ENCODE results near the gene SCNN1A.
"Not testable (repeated sequence)": the region's sequence is repeated elsewhere in the genome, so short reads cannot be mapped to it uniquely, and the experiment has no call there.

The SCNN1A gene

DNA sequence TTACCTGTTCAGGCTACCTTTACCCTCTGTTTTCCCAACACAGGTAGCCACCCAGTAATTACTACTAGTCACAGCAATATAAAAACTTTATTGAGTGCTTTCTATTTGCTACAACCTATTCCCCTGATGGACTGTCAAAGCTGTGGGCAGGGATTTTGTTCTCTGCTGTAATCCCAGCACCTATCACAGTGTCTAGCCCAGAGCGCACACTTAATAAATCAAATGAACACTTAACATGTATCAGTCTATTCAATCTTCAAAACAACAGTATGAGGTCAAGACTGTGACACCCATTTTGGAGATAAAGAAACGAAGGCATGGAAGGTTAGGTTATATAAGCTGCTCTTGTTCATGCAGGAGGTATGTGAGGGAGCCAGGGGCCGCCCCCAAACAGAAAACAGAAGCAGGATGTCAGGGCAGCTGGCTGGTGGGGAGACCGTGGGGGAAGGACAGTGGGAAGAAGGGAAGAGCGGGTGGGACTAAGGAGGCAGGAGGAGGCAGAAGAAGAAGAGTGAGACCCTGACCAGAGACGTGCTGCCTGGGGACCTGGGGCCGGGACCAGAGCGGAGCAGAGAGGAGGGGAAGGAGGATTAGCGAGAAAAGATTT, 35.2 kb downstream of the SCNN1A start:
- Histone ChIP-seq H3K4me1 (ENCODE audit: insufficient read depth, low read length) (peaks cover 53% of the 10 kb centered on the region), H3K27me3 (ENCODE audit: insufficient read depth, low read length) (no peaks in the 10 kb centered on the region), H3K4me3 (ENCODE audit: low read length) (peak overlapping the region; percentile 91), H3K9ac (ENCODE audit: low read depth, low read length) (peak overlapping the region; percentile 92; the same call in 1 of the 2 replicates), H3K36me3 (ENCODE audit: insufficient read depth, low read depth, low read length) (no peaks in the 10 kb centered on the region), H3K9me3 (ENCODE audit: insufficient read depth, low read depth, low read length) (no peaks in the 10 kb centered on the region), H3K27ac (ENCODE audit: low read length) (no peak overlapping the region)

GRCh38 chr12:6338955-6339354, 36.4 kb downstream of the SCNN1A start:
- Histone ChIP-seq H3K4me3 (ENCODE audit: low read length) (peak overlapping the region; percentile 91; the same call in 1 of the 2 replicates), H3K4me1 (ENCODE audit: insufficient read depth, low read length) (peaks cover 58% of the 10 kb centered on the region), H3K27ac (ENCODE audit: low read length) (no peak overlapping the region), H3K9ac (ENCODE audit: low read depth, low read length) (no peak overlapping the region; the same call in 1 of the 2 replicates), H3K36me3 (ENCODE audit: insufficient read depth, low read depth, low read length) (peaks cover 10% of the 10 kb centered on the region; the same call in 1 of the 2 replicates), H3K9me3 (ENCODE audit: insufficient read depth, low read depth, low read length) (no peaks in the 10 kb centered on the region), H3K27me3 (ENCODE audit: insufficient read depth, low read length) (no peaks in the 10 kb centered on the region)

DNA sequence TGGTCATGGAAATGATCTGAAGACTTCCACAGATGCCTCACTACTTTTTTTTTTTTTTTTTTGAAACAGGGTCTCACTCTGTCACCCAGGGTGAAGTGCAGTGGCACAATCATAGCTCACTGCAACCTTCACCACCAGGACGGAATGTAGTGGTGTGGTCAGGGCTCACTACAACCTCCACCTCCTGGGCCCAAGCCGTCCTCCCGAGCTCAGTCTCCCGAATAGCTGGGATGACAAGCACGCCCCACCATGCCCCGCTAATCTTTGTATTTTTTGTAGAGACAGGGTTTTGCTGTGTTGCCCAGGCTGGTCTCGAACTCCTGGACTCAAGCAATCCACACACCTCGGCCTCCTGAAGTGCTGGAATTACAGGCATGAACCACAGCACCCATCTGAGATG, 36.8 kb downstream of the SCNN1A start:
- H3K9ac ChIP-seq (ENCODE audit: low read depth, low read length); H3K27ac ChIP-seq (ENCODE audit: low read length); H3K27me3 ChIP-seq (ENCODE audit: insufficient read depth, low read length); H3K9me3 ChIP-seq (ENCODE audit: insufficient read depth, low read depth, low read length): not testable (repeated sequence)
- Histone ChIP-seq H3K4me3 (ENCODE audit: low read length) (peak overlapping the region; percentile 61; the same call in 1 of the 2 replicates), H3K36me3 (ENCODE audit: insufficient read depth, low read depth, low read length) (peaks cover 14% of the 10 kb centered on the region), H3K4me1 (ENCODE audit: insufficient read depth, low read length) (peaks cover 54% of the 10 kb centered on the region)

GRCh38 chr12:6337958-6338433, 37.4 kb downstream of the SCNN1A start:
- H3K27ac ChIP-seq (ENCODE audit: low read length): no peak overlapping the region
- peaks cover 19% of the 10 kb centered on the region for H3K36me3 ChIP-seq (ENCODE audit: insufficient read depth, low read depth, low read length)
- peaks cover 51% of the 10 kb centered on the region for H3K4me1 ChIP-seq (ENCODE audit: insufficient read depth, low read length)
- no peaks in the 10 kb centered on the region for H3K9me3 ChIP-seq (ENCODE audit: insufficient read depth, low read depth, low read length)
- H3K4me3 ChIP-seq (ENCODE audit: low read length): peak overlapping the region; percentile 61
- H3K9ac ChIP-seq (ENCODE audit: low read depth, low read length): peak overlapping the region; percentile 79; the same call in 1 of the 2 replicates
- H3K27me3 ChIP-seq (ENCODE audit: insufficient read depth, low read length): no peaks in the 10 kb centered on the region

- Histone ChIP-seq H3K9ac (ENCODE audit: low read depth, low read length) (peak overlapping the region; percentile 79), H3K9me3 (ENCODE audit: insufficient read depth, low read depth, low read length) (no peaks in the 10 kb centered on the region), H3K27ac (ENCODE audit: low read length) (peak overlapping the region; percentile 85), H3K36me3 (ENCODE audit: insufficient read depth, low read depth, low read length) (peaks cover 28% of the 10 kb centered on the region), H3K4me3 (ENCODE audit: low read length) (peak overlapping the region; percentile 61), H3K4me1 (ENCODE audit: insufficient read depth, low read length) (peaks cover 49% of the 10 kb centered on the region), H3K27me3 (ENCODE audit: insufficient read depth, low read length) (no peaks in the 10 kb centered on the region)
These were observed 38.2 kb downstream of the SCNN1A start for GRCh38 chr12:6336889-6337853.

DNA sequence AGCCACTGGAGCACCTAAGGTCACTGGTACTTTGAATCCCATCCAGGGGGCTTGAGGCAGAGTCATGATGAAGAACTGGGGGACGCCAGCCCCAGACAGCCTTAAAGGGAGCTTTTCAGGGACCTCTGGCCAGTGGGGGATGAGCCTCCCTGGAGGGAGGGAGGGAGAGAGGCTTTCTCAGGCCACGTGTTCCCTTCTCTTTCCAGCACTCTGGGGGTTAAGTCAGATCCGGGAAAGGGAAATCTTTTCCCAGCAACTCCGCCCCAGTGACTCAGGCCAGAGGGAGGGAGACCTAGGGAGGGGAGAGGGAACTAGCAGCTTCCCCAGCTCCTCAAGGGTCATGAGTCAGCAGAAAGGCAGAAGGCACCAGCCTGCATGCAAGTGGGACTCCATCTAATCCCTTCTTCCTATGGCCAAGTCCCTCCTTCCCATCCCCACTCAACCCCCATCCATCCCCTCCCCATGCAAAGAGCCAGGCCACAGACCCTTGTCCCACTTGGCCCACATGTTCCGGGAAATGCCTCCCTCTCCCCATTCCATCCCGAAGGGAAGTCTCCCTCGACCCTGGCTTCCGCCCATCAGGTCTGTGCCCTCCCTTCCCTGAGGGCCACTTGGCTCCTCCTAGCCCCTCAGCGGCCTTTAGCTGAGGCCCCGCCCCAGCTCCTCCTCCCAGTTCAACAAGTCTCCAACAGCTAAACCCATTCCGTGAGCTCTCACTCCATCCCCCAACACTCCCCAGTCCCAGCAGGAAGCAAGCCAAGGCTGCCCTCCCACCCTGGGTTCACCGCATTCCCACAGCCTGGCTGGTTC, 39.1 kb downstream of the SCNN1A start:
- H3K36me3 ChIP-seq (ENCODE audit: insufficient read depth, low read depth, low read length): peaks cover 35% of the 10 kb centered on the region
- H3K27ac ChIP-seq (ENCODE audit: low read length): peak overlapping the region; percentile 85
- peaks cover 47% of the 10 kb centered on the region for H3K4me1 ChIP-seq (ENCODE audit: insufficient read depth, low read length)
- H3K9ac ChIP-seq (ENCODE audit: low read depth, low read length): peak overlapping the region; percentile 79
- peak overlapping the region; percentile 61 for H3K4me3 ChIP-seq (ENCODE audit: low read length)
- no peaks in the 10 kb centered on the region for H3K9me3 ChIP-seq (ENCODE audit: insufficient read depth, low read depth, low read length)
- H3K27me3 ChIP-seq (ENCODE audit: insufficient read depth, low read length): no peaks in the 10 kb centered on the region

GRCh38 chr12:6335451-6336078, 39.8 kb downstream of the SCNN1A start:
- H3K9me3 ChIP-seq (ENCODE audit: insufficient read depth, low read depth, low read length): no peaks in the 10 kb centered on the region
- H3K36me3 ChIP-seq (ENCODE audit: insufficient read depth, low read depth, low read length): peaks cover 42% of the 10 kb centered on the region
- H3K27me3 ChIP-seq (ENCODE audit: insufficient read depth, low read length): no peaks in the 10 kb centered on the region
- H3K4me1 ChIP-seq (ENCODE audit: insufficient read depth, low read length): peaks cover 47% of the 10 kb centered on the region
- H3K9ac ChIP-seq (ENCODE audit: low read depth, low read length): peak overlapping the region; percentile 79; the same call in 1 of the 2 replicates
- H3K27ac ChIP-seq (ENCODE audit: low read length): peak overlapping the region; percentile 85
- H3K4me3 ChIP-seq (ENCODE audit: low read length): peak overlapping the region; percentile 61; the same call in 1 of the 2 replicates

- Histone ChIP-seq H3K36me3 (ENCODE audit: insufficient read depth, low read depth, low read length) (peaks cover 48% of the 10 kb centered on the region), H3K27me3 (ENCODE audit: insufficient read depth, low read length) (no peaks in the 10 kb centered on the region), H3K9me3 (ENCODE audit: insufficient read depth, low read depth, low read length) (no peaks in the 10 kb centered on the region), H3K9ac (ENCODE audit: low read depth, low read length) (peak overlapping the region; percentile 79; the same call in 1 of the 2 replicates), H3K4me1 (ENCODE audit: insufficient read depth, low read length) (peaks cover 42% of the 10 kb centered on the region), H3K27ac (ENCODE audit: low read length) (peak overlapping the region; percentile 85), H3K4me3 (ENCODE audit: low read length) (no peak overlapping the region)
These were observed 40.4 kb downstream of the SCNN1A start for GRCh38 chr12:6334940-6335450.

- Histone ChIP-seq H3K4me3 (ENCODE audit: low read length) (no peak overlapping the region), H3K9me3 (ENCODE audit: insufficient read depth, low read depth, low read length) (no peaks in the 10 kb centered on the region), H3K27ac (ENCODE audit: low read length) (no peak overlapping the region), H3K4me1 (ENCODE audit: insufficient read depth, low read length) (peaks cover 39% of the 10 kb centered on the region), H3K36me3 (ENCODE audit: insufficient read depth, low read depth, low read length) (peaks cover 52% of the 10 kb centered on the region), H3K9ac (ENCODE audit: low read depth, low read length) (peak overlapping the region; percentile 79; the same call in 1 of the 2 replicates), H3K27me3 (ENCODE audit: insufficient read depth, low read length) (no peaks in the 10 kb centered on the region)
These were observed 41.0 kb downstream of the SCNN1A start for GRCh38 chr12:6334359-6334758.

DNA sequence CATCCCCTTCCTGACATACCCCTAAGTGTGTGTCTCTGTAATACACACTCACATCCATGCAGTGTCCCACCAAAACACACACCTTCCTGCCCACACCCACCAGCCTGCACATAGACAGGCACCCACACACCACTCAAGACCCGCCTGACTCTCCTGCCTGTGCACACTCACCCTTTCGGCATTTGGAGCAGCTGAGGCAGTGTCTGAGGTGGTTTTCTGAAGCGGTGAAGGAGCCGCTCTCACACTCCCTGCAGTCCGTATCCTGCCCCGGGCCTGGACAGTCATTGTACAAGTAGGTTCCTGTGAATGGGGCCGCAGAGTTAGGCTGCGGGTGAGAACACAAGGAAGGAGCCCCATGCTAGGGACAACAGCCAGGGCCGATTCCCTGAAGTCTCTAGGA, 41.8 kb downstream of the SCNN1A start:
- H3K4me3 ChIP-seq (ENCODE audit: low read length): no peak overlapping the region
- no peak overlapping the region for H3K9ac ChIP-seq (ENCODE audit: low read depth, low read length)
- H3K27me3 ChIP-seq (ENCODE audit: insufficient read depth, low read length): no peaks in the 10 kb centered on the region
- peaks cover 60% of the 10 kb centered on the region for H3K36me3 ChIP-seq (ENCODE audit: insufficient read depth, low read depth, low read length)
- H3K4me1 ChIP-seq (ENCODE audit: insufficient read depth, low read length): peaks cover 33% of the 10 kb centered on the region
- H3K27ac ChIP-seq (ENCODE audit: low read length): no peak overlapping the region
- H3K9me3 ChIP-seq (ENCODE audit: insufficient read depth, low read depth, low read length): no peaks in the 10 kb centered on the region

Measured in iPS-20b (cell line).